ENCODE data around the gene CRHR2.

GRCh38 chr7:30730097-30730496 is 47.8 kb upstream of the CRHR2 start:
- TF ChIP-seq CTCF (conservative IDR thresholded peaks at IDR 0.05) (no peak), ZFX (IDR thresholded peaks at IDR 0.05) (no peak)

All from C4-2B (cell line).